D341Med (cell line): ENCODE results near the gene SWAP70.
"Not testable (repeated sequence)": the region's sequence is repeated elsewhere in the genome, so short reads cannot be mapped to it uniquely, and the experiment has no call there.

Experiments used
- DNase-seq: peaks from one replicate; pipeline ENCODE4 v3.0.0; 2012; ENCODE audit warnings: low spot score

The SWAP70 gene

DNA sequence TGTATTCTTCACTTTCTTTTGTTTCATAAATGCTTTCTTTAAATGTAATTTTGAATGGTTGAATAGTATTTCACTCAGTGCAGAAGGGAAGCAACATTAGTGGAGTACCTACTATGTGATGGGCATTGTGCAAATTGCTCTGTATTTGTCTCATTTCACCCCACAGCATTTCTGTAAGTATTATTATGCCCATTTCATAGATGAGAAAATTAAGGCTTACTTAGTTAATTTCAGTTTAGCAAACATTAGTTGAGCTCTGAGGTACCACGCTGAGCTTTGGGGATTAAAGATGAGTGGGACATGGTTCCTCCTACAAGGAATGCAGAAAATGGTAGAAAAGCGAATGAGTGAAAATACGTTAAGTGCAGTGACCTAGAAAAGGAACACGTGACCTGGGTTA, 58.1 kb downstream of the SWAP70 start:
- no peak for DNase-seq

DNA sequence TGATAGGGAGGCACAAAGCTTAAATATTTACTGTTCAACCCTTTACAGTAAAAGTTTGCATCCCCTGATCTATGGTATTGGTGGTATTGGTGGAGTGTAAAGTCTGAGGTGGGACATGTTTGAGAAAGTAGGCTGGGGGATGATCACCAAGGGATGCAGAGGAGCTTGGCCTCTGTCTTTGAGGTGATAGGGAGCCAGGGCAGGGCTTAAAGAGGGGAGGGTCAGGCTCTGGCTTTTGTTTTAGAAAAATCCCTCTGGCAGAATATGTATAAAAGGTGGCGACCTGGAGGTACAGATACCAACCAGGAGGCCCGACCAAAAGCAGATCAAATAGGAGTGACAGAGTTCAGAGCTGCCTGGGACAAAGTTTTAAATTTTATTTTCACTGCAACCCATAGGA, 59.0 kb downstream of the SWAP70 start:
- DNase-seq = no peak

DNA sequence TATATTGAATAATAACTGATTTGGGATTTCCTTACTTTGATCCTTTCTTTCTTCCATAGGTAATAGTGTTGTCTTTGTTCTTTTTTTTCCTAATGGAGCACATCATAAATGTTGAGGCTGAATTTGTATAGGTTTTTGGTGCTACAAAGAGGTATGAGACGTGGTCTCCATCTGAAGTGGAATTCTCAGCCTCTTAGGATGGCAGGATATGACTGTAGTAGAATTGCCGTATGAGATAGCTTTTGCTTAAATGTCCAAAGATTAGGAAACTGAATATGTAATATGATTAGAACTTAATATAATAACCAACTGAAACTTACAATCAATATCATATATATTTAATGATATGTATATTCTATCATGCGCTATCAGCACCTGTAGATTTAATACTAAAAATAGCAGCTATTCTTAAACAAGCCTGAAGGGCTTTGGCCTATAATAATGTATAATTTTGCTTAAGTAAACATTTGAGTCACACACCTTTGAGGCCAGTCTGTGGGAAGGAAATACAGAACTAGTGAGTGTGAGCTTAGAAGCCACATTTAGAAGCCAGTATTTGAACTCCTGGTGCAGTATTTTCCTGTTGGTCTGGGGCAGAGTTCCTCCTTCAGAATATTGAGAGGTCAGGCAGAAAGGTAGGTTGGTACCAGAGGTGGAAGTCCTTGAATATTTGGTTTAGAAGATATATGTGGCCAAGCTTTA, 62.6 kb downstream of the SWAP70 start:
- no peak for DNase-seq

DNA sequence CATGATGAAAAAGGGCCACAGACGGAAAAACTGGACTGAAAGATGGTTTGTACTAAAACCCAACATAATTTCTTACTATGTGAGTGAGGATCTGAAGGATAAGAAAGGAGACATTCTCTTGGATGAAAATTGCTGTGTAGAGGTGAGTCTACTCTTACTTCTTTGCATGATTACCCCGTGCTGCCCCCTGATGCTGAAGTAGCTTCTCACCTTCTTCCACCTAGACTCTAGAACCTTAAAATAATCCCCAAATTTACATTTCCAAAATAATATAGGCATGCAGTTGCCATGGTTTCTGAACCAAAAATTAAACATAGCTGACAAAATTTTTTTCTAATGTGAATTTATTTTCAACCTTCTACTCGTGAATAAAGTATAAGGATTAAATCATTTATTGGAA, 64.2 kb downstream of the SWAP70 start:
- no peak for DNase-seq

DNA sequence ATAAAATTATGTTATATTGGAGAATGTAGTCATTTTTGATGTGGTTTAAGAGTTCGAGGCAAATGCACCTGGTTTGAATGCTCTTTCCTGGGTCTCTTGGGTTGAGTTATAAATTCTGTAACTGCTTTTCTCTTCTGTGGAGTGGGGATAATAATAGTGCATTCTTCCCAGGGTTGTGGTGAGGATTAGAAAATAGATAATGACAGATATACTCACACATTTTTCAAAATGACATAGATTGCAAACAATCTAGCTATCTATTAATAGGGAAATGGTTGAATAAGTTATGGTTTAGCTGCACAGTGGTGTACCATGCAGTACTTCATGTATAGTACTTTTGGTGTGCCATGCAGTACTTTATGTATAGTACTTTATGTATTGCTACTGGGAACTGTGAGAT, 67.4 kb downstream of the SWAP70 start:
- DNase-seq = no peak

DNA sequence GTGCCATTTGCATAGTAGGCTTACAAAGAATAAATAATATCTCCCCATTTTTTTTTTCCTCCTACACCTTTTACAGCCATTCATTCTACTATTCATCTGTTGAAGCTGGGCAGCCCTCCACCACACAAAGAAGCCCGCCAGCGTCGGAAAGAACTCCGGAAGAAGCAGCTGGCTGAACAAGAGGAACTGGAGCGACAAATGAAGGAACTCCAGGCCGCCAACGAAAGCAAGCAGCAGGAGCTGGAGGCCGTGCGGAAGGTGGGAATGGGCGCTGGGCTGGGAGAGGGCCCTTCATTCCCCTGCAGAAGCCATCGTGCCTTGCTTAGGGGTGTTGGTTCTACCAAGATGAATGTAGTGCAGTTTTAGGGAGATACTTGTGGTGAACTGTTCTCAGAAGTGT, 68.6 kb downstream of the SWAP70 start:
- DNase-seq = no peak

DNA sequence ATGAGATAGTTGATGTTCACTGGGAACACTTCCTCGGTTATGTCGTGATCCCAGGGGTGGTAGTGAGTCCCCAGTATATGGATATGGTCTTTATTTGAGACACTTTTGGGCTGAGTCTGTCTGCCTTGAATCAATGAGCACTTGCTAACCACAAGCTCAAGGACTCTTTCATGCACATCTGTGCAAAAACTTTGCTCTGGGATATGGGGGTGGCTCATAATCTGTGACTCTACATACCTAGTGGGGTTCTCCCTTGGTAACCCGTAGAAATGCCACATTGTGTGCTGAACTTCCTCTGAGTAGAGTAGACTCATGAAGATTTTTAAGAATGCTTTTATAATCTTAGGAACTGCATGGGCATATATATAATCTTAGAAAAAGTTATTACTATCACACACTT, 69.3 kb downstream of the SWAP70 start:
- no peak for DNase-seq

DNA sequence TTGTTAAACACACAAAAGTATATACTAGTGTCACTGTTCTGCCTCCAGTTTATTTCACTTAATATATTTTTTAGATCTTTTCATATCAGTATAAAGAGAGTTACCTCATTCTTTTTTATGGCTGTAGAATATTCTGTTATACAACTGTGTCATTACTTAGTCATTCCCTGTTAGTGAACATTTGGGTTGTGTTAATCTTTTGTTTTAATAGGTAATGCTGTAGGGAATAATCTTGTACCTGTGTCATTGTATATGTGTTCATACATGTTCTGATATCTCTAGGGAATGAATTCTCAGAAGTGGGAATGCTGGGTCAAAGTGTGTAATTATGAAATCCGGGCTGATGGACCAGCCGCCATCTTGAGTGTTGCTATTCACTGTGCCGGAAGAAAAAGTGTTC, 71.4 kb downstream of the SWAP70 start:
- no peak for DNase-seq

DNA sequence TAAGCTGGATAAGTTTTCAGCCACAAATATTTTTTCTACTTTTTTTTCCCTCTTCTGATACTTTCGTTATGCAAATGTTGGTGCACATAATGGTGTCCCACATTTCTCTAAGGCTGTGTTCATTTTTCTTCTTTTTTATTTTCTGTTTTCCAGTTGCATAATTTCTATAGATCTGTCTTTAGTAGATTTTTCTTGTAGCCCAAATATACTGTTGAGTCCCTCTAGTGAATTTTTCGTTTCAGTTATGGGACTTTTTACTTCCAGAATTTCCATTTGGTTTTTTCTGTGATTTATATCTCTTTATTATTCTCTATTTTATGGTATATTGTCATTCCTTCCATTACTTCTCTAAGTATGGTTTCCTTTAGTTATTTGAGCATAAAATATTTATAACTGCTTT, 72.0 kb downstream of the SWAP70 start:
- DNase-seq = no peak

DNA sequence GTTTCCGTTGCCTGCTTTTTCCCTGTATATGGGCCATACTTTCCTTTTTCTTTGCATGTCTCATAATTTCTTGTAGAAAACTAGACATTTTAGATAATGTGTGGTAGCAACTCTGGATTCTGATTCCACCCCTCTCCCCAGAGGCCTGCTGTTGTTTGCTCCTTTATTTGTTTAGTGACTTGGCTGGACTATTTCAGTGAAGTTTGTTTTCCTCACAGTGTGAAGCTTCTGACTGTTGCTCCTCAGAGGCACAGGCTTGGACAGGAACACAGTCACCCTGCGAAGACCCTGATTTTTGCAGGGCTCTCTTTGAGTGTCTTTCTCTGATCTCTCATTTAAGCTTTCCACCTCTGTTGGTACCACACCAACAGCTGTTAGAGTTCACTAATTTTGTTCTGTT, 72.5 kb downstream of the SWAP70 start:
- no peak for DNase-seq

DNA sequence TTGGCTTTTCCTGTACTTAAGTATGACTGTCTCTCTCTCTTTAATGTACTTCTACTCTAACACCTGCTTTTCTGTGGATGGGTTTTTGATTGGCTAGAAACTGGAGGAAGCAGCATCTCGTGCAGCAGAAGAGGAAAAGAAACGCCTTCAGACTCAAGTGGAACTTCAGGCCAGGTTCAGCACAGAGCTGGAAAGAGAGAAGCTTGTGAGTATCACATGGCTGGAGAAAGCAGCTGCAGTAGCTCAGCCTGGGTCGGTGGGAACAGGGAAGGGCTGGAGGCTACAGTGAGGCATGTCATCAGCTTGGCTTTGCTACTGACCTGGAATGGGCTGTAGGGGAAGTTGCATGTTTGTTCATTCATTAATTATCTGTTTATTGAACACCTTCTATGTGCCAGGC, 74.2 kb downstream of the SWAP70 start:
- no peak for DNase-seq

DNA sequence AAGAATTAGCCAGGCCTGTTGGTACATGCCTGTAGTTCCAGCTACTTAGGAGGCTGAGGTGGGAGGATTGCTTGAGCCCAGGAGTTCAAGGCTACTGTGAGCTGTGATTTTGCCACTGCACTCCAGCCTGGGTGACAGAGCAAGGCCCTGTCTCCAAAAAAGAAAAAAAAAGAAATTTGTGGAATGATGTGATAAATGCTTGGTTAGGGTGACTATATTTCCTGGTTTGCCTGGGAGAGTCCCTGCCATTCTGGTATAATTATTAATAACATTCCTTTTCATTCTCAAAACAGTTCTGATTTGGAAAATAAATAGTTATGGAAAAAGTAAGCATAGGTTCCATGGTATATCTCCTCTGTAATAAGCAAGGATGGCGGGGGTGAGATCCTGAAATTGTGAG, 74.8 kb downstream of the SWAP70 start:
- DNase-seq = no peak

DNA sequence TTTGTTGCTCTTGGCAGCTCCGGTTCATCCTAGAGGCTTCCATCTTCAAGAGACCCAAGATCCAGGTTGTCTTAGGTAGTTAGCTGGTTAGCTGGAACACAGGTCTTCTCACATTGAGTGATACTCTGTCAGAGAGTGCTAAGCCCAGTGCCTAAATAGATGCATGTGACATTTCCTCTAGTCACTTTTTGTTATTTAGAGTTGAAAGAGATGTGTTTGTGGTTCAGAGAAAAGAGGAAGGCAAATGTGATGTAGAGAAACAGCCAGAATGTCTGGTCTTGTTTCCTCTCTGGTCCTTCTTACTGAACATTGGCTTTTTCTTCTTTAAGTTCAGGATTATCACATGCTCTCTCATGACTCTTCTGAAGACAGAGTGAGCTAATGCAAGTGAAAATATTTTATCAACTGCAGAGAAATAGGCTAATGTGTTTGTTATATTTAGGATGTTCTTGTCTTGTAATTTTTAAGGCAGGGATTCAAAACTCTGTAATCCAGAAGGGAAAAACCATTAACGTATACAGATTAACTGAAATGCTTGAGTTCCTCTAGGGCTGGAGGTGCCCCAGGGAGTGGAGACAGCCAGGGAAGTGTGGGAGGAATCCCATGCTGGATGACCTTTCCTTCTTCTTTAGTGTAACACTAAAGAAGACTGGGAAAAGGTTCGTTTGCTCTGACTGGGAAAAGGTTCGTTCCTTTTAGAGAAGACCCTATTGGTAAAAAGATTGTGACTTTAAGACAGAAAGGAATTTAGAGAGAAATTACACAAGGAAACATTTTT, 75.4 kb downstream of the SWAP70 start:
- DNase-seq = no peak

DNA sequence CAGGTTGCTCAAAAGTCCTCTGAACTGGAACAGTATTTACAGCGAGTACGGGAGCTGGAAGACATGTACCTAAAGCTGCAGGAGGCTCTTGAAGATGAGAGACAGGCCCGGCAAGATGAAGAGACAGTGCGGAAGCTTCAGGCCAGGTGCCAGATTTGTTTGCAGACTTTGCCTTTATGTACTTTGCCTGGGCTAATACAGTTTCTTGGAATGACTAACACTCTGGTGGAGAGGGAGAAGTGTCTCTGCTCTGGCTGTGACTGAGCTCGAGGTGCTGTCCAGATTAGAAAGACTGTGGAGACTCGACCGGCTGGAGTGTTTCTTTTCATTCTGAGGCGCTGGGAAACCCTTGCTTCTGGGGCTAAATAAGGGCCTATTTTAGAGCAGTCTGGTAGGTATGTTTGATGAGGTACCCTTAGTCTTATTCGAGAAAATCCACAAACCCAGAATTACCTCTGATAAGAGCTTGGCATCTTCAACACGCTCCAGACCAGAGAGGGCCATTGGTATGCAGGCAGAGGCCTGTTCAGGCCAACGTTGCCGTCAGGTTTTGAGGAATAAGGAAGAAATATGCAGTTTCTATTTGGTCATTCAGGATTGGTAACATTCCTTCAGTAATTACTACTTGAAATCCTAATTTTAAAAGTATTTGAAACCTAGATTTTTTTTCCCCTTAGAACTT, 76.5 kb downstream of the SWAP70 start:
- DNase-seq = no peak

DNA sequence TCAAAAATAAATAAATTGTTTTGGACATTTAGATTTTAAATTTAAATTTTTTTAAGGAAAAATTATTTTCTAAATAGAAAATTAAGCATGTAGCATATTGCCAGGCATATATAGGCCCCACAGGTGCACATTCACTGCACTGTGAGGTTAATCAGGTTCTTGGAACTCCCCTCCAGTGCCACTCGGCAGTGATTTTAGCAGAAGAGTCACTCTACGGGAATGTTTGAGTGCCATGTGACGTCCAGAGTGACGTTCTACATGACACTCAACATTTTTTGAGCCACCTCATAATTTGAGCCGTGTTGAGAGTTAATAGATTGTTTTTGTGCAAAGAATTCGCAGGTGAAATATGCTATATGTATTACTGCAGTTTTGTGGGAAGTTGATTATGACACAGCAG, 77.4 kb downstream of the SWAP70 start:
- DNase-seq = no peak

DNA sequence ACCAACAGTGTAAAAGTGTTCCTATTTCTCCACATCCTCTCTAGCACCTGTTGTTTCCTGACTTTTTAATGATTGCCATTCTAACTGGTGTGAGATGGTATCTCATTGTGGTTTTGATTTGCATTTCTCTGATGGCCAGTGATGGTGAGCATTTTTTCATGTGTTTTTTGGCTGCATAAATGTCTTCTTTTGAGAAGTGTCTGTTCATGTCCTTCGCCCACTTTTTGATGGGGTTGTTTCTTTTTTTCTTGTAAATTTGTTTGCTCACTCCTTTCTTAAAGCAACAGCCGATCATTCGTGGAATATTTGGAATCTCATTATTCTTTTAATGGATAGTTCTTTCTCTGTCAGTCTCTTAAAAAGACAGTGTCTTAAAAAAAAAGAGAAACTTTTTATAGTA, 79.6 kb downstream of the SWAP70 start:
- not testable (repeated sequence) for DNase-seq

DNA sequence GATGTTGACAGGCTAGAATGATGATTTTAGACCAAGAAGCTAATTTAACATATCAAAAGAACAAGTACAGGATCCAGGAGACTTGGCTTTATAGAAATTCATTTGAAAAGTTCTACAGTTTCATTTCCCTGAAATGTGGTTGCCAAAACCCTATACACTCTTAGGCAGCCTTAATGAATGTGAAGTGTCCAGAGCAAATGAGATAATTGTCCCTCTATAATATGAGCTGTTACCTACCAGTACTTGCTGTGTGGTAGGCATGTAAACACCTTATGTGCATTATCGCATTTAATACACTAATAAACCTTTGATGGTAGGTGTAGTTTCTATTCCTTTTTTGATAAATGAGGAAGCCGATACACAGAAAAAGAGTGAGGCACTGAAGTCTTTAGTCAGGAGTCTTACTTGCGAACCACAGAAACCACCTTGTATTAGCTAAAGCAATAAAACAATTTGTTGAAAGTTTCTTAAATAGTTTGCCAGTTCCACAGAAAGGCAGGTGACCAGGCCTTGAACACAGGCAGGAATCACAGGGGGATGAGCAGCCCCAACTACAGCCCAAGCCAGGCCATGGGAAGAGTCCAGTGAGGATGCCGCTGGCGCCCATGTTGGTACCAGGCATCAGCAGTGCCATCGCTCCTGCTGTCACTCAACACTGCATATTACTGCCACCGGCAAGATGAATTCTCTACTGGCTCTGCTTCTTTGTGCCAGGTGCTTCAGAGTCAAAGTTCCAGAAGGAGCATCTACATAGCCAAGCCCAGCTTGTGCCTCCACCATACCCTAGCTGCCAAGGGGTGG, 81.7 kb downstream of the SWAP70 start:
- no peak for DNase-seq

DNA sequence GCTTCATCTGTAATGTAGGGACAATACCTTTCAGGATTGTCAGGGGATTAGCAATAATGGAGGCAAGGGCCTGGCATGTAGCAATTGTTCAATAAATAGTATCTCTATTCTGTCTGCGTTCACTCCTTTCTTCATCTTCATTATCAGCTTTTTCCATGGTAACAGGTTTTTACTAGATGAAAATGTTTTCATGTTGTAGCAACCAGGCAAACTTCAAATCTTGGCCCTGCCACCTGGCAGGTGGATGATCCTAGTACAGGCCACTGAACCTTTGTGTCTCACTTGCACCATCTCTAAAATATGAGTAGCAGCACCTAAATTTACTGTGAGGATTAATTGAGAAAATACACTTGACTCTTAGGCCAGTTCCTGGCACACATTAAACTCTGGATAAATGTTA, 83.4 kb downstream of the SWAP70 start:
- no peak for DNase-seq

DNA sequence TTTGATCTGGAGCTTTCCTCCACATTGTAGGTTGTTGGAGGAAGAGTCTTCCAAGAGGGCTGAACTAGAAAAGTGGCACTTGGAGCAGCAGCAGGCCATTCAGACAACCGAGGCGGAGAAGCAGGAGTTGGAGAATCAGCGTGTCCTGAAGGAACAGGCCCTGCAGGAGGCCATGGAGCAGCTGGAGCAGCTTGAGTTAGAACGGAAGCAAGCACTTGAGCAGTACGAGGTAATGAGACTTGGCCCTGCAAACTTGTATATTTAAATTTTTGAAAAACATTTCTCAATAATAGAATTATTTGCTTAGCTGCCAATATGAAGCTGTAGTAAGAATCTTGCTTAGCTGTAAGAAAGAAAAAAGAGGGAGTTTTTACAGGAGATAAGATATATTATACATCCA, 84.0 kb downstream of the SWAP70 start:
- no peak for DNase-seq

DNA sequence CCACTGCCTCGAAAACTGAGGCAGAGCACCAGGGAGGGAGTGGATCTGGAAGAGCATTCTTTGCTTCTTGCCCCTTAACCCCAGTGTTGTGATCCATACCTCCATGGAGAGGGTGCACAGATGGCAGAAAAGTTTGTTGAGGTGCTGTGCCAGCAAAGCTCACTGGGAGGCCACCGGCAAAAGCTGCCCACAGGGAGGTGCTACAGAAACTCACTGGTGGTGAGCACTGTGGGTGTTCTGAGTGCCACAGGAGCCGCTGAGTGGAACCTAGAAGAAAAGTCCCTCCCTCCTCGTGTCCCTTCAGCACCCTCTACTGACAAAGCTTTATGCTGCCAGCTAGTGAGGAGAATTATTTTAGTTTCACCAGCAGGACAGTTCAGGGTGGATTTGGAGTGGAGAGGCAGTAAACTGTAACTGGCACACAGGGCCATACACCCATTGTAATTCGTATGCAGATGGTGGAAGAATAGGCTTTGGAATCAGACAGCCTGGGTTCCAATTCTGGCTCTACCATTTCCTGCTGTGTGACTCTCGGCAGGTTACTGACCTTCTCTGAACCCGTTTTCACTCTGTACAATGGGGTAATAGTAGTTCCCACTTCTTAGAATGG, 84.6 kb downstream of the SWAP70 start:
- peak; percentile 82 for DNase-seq

DNA sequence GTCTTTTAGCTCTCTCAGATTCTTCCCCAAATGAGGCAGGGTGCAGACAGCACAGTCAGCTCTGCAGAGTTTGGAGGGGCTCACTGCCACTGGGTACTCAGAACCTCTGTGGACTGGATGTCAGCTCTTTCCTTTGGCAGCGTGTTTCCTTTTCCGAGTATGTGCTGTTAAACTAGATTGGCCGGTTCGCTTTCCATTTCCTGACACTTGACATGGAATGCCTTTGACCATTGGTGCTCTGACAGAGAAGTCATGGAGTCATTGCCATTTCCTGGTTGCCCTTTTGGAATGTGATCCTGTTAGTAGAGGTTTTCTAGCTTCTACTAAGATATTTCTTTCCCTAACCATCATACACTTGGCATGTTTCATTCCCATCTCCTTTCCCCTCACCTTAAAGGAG, 86.7 kb downstream of the SWAP70 start:
- no peak for DNase-seq

DNA sequence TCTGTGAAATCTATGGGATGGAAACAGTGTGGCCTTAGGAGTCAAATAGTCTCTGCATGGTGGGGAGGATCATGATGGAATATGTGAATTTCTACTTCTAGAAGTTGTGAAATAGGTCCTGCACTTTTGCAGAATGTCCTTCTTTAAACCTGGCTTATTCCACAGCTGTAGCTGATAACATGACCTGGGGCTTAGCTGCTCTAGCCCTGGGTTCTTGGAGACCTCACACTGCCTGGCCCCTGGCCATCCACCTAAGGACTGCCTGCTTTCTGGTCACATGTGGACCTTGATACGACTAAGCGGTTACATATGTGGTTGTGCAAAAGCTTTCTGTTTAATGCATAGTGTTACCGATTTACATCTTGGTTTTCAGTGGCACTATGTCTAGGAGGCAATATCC, 88.2 kb downstream of the SWAP70 start:
- no peak for DNase-seq
